GM21423 (cell line): ENCODE data around the gene ATP1A3.
"Not testable (repeated sequence)": the region's sequence is repeated elsewhere in the genome, so short reads cannot be mapped to it uniquely, and the experiment has no call there.

Experiments used
- ATAC-seq: cut with Tn5 transposase; IDR thresholded peaks from one replicate; pipeline ENCODE4 v1.9.1; 2021; ENCODE audit warnings: mild to moderate bottlenecking, moderate library complexity; ENCODE audit not compliant: unreplicated experiment

ATP1A3 gene

GRCh38 chr19:41955521-41955920, 38.5 kb downstream of the ATP1A3 start:
- no peak for ATAC-seq

- no peak for ATAC-seq
These were observed 42.3 kb downstream of the ATP1A3 start for GRCh38 chr19:41951686-41952172.

DNA sequence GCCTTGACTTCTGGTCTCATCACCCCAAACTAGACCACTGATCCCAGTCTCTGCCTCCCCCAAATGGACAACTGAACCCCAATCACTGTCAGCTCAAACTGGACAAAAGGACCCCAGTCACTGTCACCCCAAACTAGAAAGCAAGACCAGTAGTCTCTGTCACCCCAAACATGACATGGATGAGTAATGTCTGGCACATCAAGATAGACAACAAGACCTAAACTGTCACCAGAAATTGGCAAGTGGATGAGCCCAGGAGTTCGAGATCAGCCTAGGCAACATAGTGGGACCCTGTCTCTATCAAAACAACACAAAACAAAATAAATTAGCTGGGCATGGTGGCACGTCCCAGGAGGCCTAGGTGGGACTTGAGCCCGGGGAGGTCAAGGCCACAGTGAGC, 46.9 kb downstream of the ATP1A3 start:
- no peak for ATAC-seq

DNA sequence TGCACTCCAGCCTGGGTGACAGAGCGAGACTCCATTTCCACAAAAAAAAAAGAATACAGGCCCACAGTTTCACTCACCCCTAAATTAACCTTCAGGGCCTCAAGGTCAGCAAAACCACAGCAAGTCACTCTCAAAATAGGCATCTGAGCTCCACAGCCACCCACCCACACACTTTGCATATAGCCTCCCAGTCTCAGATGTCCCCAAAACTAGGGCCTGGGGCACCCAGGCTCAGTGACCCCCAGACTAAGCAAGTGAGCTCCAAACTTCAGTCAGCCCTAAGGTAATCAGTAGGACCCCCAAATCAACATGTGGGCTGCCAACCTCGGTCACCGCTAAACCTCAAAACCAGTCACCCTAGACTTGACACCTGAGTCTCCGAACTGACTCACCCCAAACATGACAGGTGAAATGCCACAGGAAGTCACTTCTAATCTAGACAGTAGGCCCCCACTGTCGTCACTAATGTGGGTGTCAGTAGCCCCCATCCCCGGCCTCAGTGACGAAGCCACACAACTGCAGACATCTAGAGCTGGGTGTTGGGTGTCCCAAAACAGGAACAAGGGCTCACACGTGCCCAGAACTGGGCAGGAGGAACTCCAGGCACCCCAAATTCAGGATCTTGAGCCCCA, 48.8 kb downstream of the ATP1A3 start:
- ATAC-seq: peak; percentile 85

DNA sequence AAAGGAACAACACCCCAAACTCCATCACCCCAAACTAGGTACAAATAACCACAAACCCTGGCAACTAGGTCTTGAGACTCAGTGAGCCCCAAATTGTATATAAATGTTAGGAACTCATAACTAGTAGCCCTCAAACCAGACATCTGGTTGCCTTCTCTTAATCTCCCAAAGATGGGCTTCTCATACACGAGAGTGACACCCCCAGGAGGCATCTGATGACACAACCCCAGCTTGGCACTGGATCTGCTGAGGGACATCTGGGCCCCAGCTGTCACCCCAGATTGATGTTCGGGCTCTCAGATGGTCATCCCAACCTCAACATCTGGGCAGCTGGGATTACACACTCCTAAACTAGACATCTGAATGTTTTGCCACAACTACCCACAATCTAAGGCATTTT, 49.7 kb downstream of the ATP1A3 start:
- no peak for ATAC-seq

- ATAC-seq: no peak
These were observed 52.4 kb downstream of the ATP1A3 start for GRCh38 chr19:41941410-41942202.

- no peak for ATAC-seq
These were observed 53.2 kb downstream of the ATP1A3 start for GRCh38 chr19:41940731-41941409.

- no peak for ATAC-seq
These were observed 53.9 kb downstream of the ATP1A3 start for GRCh38 chr19:41939861-41940730.

GRCh38 chr19:41939209-41939608, 54.8 kb downstream of the ATP1A3 start:
- not testable (repeated sequence) for ATAC-seq

GRCh38 chr19:41937525-41938468, 56.2 kb downstream of the ATP1A3 start:
- no peak for ATAC-seq

DNA sequence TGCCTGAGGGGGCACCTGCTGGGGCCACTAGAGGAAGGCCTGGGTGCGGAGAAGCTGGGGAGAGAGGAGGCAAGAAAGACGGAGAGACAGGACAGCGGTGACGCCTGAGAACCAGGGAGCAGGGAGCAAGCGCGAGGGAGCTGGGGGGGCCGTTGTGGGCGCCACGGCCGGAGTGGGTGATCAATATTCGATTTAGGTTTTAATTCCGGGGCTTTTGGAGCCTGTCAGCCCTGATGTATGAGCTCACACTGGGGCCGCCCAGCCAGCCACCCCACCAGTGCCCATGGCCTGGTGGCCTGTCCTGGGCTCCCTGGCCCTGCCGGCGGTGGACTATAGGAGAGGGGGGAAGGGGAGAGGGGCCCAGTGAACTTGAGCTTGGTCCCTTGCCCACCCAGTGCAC, 57.1 kb downstream of the ATP1A3 start:
- ATAC-seq: no peak

GRCh38 chr19:41936416-41936850, 57.6 kb downstream of the ATP1A3 start:
- no peak for ATAC-seq

GRCh38 chr19:41935760-41936415, 58.1 kb downstream of the ATP1A3 start:
- ATAC-seq: no peak

DNA sequence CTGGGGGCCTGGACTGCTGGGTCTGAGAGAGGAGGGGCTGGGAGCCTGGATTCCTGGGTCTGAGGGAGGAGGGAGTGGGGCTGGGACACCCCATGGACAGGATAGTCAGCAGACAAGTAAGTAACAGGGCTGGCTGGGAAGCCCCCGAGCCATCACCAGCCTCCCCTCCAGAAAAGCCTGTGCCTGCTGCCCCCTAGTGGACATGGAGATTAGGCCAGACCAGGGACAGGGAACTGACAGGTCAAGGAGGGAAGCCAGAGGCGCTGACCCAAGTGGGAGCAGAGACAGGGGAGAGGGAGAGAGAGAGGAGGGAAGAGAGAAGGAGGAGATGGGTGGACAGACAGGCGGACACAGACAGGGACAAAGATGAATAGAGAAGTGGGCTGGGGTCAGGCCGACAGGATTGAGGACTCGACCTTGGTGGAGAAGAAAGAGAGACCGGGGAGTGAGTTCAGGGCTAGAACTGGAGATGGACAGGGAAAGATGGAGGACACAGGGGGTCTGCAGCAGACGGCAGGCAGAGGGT, 59.1 kb downstream of the ATP1A3 start:
- no peak for ATAC-seq

DNA sequence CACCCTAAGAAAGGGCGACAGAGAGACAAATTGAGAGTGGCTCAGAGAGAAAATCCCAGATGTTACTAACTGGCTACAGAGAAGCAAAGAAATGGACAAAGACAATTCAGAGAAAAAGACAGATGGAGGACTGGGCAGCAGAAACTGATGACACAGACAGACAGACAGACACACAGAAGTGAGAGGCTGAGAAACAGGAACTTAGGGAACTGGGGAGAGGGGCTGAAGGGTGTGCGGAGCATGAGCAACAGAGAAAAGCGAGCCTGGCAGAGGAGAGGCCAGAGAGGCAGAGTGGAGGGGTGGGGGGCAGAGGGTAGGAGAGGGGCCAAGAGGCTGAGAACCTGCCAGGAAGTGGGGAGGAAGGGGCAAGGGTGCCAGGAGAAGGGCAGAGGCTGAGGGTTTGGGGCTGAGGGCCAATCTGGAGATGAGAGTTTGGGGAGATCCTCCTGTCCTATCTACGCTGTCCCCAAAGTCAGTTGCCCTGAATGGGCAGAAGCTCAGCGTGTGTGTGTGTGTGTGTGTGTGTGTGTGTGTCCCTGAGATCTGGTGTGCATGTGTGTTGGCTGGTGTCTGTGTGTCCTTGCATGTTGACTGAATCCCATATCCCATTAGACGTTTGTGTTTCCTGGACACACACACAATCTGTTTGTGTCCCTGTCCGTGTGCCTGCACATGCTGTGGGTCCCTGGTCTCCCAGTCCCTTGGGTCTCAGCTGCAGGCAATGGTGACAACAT, 60.2 kb downstream of the ATP1A3 start:
- no peak for ATAC-seq

DNA sequence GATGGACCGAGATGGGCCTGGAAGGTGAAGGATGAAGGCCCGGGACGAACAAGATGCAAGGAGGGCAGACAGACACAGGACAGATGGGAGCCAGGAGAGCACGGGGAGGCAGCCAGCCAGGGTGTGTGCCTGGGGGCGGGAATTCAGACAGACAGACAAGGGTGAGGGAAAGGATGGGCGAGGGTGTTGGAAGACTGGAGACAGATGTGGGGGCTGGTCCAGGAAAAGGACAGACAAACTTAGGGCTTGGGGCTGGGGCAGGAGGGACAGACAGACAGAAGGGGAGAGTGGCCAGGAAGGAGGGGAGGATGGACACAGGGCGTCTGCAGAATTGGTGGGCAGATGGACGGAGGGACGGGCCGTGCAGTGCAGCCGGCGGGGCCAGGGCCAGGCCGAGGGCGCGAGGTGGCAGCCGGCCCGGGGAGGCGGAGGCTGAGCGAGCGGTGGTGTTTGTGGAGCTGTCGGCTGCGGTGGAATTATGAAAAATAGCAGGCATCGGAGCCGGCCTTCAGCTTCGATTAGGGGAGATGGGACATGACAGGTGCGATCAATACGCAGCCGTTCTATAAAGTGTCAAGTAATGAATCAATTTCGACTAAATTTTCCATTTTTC, 61.2 kb downstream of the ATP1A3 start:
- ATAC-seq: no peak

DNA sequence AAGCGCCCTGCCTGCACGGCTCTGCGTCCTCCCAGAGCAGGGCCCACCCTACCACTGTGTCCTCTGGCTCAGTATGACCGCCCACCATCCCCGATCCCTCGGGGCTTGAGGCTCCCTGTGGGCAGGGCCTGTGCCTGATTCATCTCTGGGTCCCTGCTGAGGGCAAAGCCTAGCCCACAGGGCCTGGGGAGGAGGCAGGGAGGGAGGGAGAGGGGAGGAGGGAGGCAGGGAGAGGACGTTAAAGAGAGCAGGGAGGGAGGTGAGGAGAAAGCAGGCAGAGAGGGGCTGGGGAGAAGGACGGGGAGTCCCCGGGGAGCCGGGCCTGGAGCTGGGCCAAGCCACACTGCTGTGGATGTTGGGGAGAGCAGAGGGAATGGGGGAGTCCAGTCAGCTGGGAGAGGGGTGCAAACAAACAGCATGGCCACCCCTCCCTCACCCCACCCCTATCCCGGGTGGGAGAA, 61.7 kb downstream of the ATP1A3 start:
- ATAC-seq: no peak
